ENCODE data around the gene TCF3. TPM values are rescaled to one million over a fixed set of nuclear protein-coding genes. Genes with fewer than 3 reads are reported as not detected.

The TCF3 gene
- total and polyA plus RNA-seq, 10 of the 15 experiments (the other 5 are each of a cell fraction or from before 2014, with no cell fraction given) = 6.7 to 282 (median 70.7) TPM

DNA sequence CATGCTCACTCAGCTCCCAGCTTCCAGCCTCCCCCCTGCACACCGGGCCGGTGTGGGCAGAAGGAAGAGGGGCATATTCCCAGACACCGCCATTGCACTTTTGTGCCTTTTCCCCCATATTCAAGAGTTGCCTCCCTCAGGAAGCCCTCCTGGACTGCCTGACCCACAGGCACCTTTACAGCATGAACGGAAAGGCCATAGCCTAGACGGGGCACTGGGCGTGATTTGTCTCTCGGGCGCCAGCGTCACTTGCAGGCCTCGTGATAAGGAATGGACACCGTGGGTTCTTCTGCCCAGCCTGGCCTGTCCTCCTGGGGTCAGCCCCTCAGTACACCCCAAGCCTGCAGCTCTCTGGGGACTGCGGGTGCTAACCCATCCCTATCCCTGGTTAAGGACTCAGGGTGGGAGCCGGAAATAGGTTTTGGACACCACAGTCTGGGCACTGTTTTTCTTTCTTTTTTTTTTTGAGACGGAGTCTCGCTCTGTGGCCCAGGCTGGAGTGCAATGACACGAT lies 46.2 kb downstream of the TCF3 start (continued):
- TF ChIP-seq, protein P1, sequence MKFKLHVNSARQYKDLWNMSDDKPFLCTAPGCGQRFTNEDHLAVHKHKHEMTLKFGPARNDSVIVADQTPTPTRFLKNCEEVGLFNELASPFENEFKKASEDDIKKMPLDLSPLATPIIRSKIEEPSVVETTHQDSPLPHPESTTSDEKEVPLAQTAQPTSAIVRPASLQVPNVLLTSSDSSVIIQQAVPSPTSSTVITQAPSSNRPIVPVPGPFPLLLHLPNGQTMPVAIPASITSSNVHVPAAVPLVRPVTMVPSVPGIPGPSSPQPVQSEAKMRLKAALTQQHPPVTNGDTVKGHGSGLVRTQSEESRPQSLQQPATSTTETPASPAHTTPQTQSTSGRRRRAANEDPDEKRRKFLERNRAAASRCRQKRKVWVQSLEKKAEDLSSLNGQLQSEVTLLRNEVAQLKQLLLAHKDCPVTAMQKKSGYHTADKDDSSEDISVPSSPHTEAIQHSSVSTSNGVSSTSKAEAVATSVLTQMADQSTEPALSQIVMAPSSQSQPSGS (IDR thresholded peaks at IDR 0.05; ENCODE audit: low read length) = no peak
- TF ChIP-seq YY1 (IDR thresholded peaks at IDR 0.05; ENCODE audit: low read depth, low read length) = no peak
- no peak for TF ChIP-seq ZSCAN29 (IDR thresholded peaks at IDR 0.05)
- TF ChIP-seq IKZF2 (IDR thresholded peaks at IDR 0.05) = 0 out of 4 replicates have a peak, but pooled peaks of 1 of the 2 experiments have one; percentile 14
- TF ChIP-seq MTA2 (IDR thresholded peaks at IDR 0.05; ENCODE audit: low read depth) = no peak
- TF ChIP-seq CBX3 (IDR thresholded peaks at IDR 0.05; ENCODE audit: borderline replicate concordance, low read depth) = no peak
- TF ChIP-seq ASH2L (IDR thresholded peaks at IDR 0.05; ENCODE audit: borderline replicate concordance, low read depth) = no peak
- no peak for TF ChIP-seq ZBTB33 (IDR thresholded peaks at IDR 0.05)
- TF ChIP-seq NR2F1 (conservative IDR thresholded peaks at IDR 0.05) = no peak
- TF ChIP-seq, protein P2, sequence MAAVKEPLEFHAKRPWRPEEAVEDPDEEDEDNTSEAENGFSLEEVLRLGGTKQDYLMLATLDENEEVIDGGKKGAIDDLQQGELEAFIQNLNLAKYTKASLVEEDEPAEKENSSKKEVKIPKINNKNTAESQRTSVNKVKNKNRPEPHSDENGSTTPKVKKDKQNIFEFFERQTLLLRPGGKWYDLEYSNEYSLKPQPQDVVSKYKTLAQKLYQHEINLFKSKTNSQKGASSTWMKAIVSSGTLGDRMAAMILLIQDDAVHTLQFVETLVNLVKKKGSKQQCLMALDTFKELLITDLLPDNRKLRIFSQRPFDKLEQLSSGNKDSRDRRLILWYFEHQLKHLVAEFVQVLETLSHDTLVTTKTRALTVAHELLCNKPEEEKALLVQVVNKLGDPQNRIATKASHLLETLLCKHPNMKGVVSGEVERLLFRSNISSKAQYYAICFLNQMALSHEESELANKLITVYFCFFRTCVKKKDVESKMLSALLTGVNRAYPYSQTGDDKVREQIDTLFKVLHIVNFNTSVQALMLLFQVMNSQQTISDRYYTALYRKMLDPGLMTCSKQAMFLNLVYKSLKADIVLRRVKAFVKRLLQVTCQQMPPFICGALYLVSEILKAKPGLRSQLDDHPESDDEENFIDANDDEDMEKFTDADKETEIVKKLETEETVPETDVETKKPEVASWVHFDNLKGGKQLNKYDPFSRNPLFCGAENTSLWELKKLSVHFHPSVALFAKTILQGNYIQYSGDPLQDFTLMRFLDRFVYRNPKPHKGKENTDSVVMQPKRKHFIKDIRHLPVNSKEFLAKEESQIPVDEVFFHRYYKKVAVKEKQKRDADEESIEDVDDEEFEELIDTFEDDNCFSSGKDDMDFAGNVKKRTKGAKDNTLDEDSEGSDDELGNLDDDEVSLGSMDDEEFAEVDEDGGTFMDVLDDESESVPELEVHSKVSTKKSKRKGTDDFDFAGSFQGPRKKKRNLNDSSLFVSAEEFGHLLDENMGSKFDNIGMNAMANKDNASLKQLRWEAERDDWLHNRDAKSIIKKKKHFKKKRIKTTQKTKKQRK (IDR thresholded peaks at IDR 0.05; ENCODE audit: low read depth, low read length) = no peak
- TF ChIP-seq PRDM15 (CRISPR knock-in tag; IDR thresholded peaks at IDR 0.05) = no peak
- no peak for TF ChIP-seq TAF1 (IDR thresholded peaks at IDR 0.05; ENCODE audit: borderline replicate concordance, low read depth, low read length)
- no peak for TF ChIP-seq PAX8 (IDR thresholded peaks at IDR 0.05)
- no peak for TF ChIP-seq FOXM1 (IDR thresholded peaks at IDR 0.05; ENCODE audit: low read depth, low read length)
- TF ChIP-seq, protein P3, sequence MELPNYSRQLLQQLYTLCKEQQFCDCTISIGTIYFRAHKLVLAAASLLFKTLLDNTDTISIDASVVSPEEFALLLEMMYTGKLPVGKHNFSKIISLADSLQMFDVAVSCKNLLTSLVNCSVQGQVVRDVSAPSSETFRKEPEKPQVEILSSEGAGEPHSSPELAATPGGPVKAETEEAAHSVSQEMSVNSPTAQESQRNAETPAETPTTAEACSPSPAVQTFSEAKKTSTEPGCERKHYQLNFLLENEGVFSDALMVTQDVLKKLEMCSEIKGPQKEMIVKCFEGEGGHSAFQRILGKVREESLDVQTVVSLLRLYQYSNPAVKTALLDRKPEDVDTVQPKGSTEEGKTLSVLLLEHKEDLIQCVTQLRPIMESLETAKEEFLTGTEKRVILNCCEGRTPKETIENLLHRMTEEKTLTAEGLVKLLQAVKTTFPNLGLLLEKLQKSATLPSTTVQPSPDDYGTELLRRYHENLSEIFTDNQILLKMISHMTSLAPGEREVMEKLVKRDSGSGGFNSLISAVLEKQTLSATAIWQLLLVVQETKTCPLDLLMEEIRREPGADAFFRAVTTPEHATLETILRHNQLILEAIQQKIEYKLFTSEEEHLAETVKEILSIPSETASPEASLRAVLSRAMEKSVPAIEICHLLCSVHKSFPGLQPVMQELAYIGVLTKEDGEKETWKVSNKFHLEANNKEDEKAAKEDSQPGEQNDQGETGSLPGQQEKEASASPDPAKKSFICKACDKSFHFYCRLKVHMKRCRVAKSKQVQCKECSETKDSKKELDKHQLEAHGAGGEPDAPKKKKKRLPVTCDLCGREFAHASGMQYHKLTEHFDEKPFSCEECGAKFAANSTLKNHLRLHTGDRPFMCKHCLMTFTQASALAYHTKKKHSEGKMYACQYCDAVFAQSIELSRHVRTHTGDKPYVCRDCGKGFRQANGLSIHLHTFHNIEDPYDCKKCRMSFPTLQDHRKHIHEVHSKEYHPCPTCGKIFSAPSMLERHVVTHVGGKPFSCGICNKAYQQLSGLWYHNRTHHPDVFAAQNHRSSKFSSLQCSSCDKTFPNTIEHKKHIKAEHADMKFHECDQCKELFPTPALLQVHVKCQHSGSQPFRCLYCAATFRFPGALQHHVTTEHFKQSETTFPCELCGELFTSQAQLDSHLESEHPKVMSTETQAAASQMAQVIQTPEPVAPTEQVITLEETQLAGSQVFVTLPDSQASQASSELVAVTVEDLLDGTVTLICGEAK (IDR thresholded peaks at IDR 0.05; ENCODE audit: borderline replicate concordance) = no peak
- 0 out of 2 replicates have a peak, but pooled peaks have one; percentile 9 for TF ChIP-seq IKZF1 (conservative IDR thresholded peaks at IDR 0.05)

All from GM12878 (cell line).